GM20000 (cell line): Measurements from ENCODE around the gene SMIM9.
"Not testable (repeated sequence)": the region's sequence is repeated elsewhere in the genome, so short reads cannot be mapped to it uniquely, and the experiment has no call there.

ENCODE experiments used
- DNase-seq: peaks from one replicate; pipeline ENCODE4 v3.0.0; 2012; ENCODE audit warnings: low spot score
- TF ChIP-seq, protein P1 (sequence below): IDR thresholded peaks from 2 replicates; pipeline ENCODE4 v1.5.1; 2012; ENCODE audit warnings: mild to moderate bottlenecking, control low read depth; ENCODE audit errors: extremely low read depth, missing control alignments

SMIM9 gene

GRCh38 chrX:154821523-154821922 is 12.9 kb downstream of the SMIM9 start:
- DNase-seq = no peak
- TF ChIP-seq, protein P1, sequence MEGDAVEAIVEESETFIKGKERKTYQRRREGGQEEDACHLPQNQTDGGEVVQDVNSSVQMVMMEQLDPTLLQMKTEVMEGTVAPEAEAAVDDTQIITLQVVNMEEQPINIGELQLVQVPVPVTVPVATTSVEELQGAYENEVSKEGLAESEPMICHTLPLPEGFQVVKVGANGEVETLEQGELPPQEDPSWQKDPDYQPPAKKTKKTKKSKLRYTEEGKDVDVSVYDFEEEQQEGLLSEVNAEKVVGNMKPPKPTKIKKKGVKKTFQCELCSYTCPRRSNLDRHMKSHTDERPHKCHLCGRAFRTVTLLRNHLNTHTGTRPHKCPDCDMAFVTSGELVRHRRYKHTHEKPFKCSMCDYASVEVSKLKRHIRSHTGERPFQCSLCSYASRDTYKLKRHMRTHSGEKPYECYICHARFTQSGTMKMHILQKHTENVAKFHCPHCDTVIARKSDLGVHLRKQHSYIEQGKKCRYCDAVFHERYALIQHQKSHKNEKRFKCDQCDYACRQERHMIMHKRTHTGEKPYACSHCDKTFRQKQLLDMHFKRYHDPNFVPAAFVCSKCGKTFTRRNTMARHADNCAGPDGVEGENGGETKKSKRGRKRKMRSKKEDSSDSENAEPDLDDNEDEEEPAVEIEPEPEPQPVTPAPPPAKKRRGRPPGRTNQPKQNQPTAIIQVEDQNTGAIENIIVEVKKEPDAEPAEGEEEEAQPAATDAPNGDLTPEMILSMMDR = no peak

- DNase-seq = no peak
- TF ChIP-seq, protein P1 = no peak
These were observed 14.6 kb downstream of the SMIM9 start for GRCh38 chrX:154819771-154820341.

DNA sequence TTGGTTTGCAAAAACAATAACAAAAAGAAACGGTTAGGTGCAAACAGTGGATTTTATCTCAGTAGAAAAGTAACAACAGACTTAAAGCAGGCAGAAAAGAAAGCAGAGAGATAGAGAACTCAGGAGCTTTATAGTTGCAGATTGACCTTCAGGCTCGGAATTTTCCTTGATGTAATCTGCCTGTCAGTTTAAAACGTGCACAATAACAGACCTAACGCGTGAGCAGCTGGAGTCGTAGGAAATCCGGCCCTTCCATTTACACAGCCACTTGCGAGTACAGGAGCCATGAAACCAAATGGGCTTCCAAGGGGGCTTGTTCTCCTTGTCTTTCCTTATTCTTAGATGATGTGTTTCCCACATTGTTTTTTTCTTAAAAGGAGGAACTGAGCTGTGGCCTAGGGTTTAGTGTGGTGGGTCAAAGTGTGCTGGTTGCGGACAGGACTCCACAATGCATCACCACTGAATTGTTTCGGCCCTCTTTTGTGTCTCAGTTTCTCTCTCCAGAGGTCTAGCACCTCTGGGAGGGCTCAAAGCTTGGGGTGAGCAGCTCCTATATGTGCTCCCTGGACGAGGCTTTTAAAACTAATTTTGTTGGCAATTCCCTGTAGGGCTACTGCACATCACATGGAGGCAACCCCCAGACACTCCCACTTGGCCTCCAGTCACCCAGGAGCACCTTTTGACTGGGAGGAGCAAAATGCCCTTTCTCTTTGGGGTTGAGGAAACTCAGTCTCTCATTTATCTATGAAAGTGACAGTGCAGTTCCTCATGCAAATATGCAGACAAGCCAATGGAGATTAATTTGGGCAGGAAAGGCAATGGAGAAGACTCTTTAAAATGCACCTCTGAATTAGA is 15.3 kb downstream of the SMIM9 start:
- no peak for DNase-seq
- TF ChIP-seq, protein P1 = no peak

- not testable (repeated sequence) for DNase-seq
These were observed 17.3 kb downstream of the SMIM9 start for GRCh38 chrX:154817048-154817618.

GRCh38 chrX:154816326-154816898 is 18.1 kb downstream of the SMIM9 start:
- not testable (repeated sequence) for DNase-seq

DNA sequence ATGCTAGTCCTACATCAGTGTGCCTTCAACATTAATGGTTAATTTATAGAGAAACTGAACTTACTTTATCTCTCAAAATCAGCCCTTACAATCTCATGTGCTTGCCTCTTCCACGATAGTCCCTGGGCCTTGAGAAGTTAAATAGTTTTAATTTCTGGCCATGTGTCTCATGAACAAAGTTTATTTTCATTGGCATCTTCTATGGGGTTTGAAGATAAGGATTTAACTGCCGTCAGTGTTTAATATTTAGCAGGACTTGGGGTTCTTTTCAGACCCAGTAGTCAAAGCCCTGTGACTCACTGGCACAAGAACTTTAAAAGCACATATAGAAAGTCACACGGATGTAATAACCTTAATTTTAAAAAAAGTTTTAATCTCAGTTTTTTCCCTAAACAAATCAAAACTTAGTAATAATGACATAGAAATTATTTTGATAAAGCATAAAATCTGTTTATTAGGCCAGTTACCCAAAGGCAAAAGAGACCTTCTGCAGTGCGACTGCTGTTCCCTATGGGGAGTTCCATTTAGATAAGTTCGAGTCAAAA is 19.1 kb downstream of the SMIM9 start:
- DNase-seq = no peak
- TF ChIP-seq, protein P1 = no peak

DNA sequence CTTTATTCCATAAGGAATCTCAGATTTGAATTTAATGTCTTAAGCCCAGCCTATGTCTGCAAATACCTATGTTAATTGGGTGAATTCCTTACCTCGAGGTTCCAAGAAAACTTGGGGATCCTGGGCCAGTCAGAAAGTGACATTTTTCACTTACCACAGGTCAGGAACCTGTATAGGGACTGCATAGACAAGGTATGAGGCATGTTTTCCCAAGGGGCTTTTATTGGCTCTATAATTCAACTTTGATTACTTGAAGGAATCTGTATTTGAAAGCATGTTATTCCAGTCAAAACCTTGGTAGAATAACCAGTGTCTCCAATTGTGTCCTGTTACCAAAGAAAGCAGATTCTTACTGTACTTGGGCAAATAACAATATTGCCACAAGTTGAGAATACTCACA is 20.7 kb downstream of the SMIM9 start:
- TF ChIP-seq, protein P1 = no peak

More for the DNA sequence above, 20.7 kb downstream of the SMIM9 start:
- DNase-seq = no peak
